IMR-90 (cell line): ENCODE results near the gene LAMC2. TPM values are rescaled to one million over a fixed set of nuclear protein-coding genes. Genes with fewer than 3 reads are reported as not detected.
A peak's percentile ranks its signal among the peaks of the same experiment; 100 is the strongest.

Source experiments
- ATAC-seq: fragments of 200-7000 bp; cut with Tn5 transposase; 2 replicates; pipeline ENCODE4 v1.9.1; 2020; ENCODE audit warnings: low read depth, mild to moderate bottlenecking, moderate library complexity
- BruUV-seq: library from RNA; stranded (reverse); fragments of 400-500 nt; replicated peaks from 2 replicates; lab custom pipeline; 2021; lab: Mats Ljungman, UMichigan
- CTCF ChIA-PET: fragments of 300-600 bp; formaldehyde crosslinking; extraction: SDS; loops from one replicate; lab custom pipeline; 2021; ENCODE audit warnings: antibody characterized with exemption; lab: Yijun Ruan, JAX
- POLR2A ChIA-PET: fragments of 300-600 bp; sonication (Branson Sonifier 250); formaldehyde crosslinking; loops from one replicate; lab custom pipeline; 2022; ENCODE audit warnings: antibody characterized with exemption; ENCODE audit not compliant: unreplicated experiment; lab: Charles Lee
- DNase-seq: peaks from one replicate; pipeline ENCODE4 v3.0.0; 2013
- H2AFZ ChIP-seq: replicated peaks from 2 replicates; pipeline ENCODE3; 2013; ENCODE audit warnings: low read length, mild to moderate bottlenecking; ENCODE audit not compliant: poor library complexity
- H2AK5ac ChIP-seq: 2 replicates; pipeline ENCODE4 v1.6.1; 2013; ENCODE audit warnings: low read depth, low read length, inconsistent platforms
- H2AK9ac ChIP-seq: replicated peaks from 2 replicates; pipeline ENCODE3; 2013; ENCODE audit warnings: mild to moderate bottlenecking, low read depth, low read length, moderate library complexity; ENCODE audit not compliant: poor library complexity
- H2BK120ac ChIP-seq: 2 replicates; pipeline ENCODE4 v1.6.1; 2013; ENCODE audit warnings: low read depth, low read length, inconsistent platforms
- H2BK15ac ChIP-seq: 3 replicates; pipeline ENCODE4 v1.6.1; 2013; ENCODE audit warnings: low read depth, low read length, inconsistent platforms
- H2BK20ac ChIP-seq: 2 replicates; pipeline ENCODE4 v1.6.1; 2013; ENCODE audit warnings: low read depth, mild to moderate bottlenecking, inconsistent platforms, low read length, moderate library complexity
- H2BK5ac ChIP-seq: 2 replicates; pipeline ENCODE4 v1.6.1; 2013; ENCODE audit warnings: mild to moderate bottlenecking, low read depth, low read length, inconsistent platforms; ENCODE audit not compliant: poor library complexity, severe bottlenecking
- H3K14ac ChIP-seq: replicated peaks from 2 replicates; pipeline ENCODE4 v1.6.1; 2013; ENCODE audit warnings: low read depth, low read length, inconsistent platforms
- H3K18ac ChIP-seq: 2 replicates; pipeline ENCODE4 v1.6.1; 2013; ENCODE audit warnings: low read depth, low read length, control low read depth
- H3K23ac ChIP-seq: 2 replicates; pipeline ENCODE4 v1.6.1; 2013; ENCODE audit warnings: low read depth, low read length, inconsistent platforms
- H3K27ac ChIP-seq: 2 replicates; pipeline ENCODE4 v1.5.1; 2013; ENCODE audit warnings: mild to moderate bottlenecking, control low read depth, low read length; ENCODE audit not compliant: insufficient read depth
- H3K27me3 ChIP-seq: 2 replicates; pipeline ENCODE4 v1.6.1; 2013; ENCODE audit warnings: low read length; ENCODE audit not compliant: control insufficient read depth, insufficient read depth
- H3K36me3 ChIP-seq: 2 replicates; pipeline ENCODE4 v1.6.1; 2013; ENCODE audit warnings: low read length, mixed read lengths; ENCODE audit not compliant: control insufficient read depth, insufficient read depth
- H3K4ac ChIP-seq: 2 replicates; pipeline ENCODE4 v1.6.1; 2013; ENCODE audit warnings: low read depth, low read length, inconsistent platforms
- H3K4me1 ChIP-seq: 2 replicates; pipeline ENCODE4 v1.6.1; 2013; ENCODE audit warnings: low read length, mixed read lengths; ENCODE audit not compliant: control insufficient read depth, insufficient read depth
- H3K4me2 ChIP-seq: 2 replicates; pipeline ENCODE4 v1.6.1; 2013; ENCODE audit warnings: low read depth, mild to moderate bottlenecking, control low read depth, low read length, moderate library complexity
- H3K4me3 ChIP-seq: 2 replicates; pipeline ENCODE4 v1.5.1; 2013; ENCODE audit warnings: low read depth, mild to moderate bottlenecking, control low read depth, low read length, moderate library complexity; ENCODE audit not compliant: insufficient read depth
- H3K56ac ChIP-seq: 2 replicates; pipeline ENCODE4 v1.6.1; 2013; ENCODE audit warnings: low read length, inconsistent platforms; ENCODE audit not compliant: insufficient read depth; ENCODE audit errors: extremely low read depth
- H3K79me1 ChIP-seq, 2 experiments: 2 replicates each; pipeline ENCODE4 v1.6.1; 2013; ENCODE audit warnings: low read length in 2 of 2, inconsistent platforms in 1 of 2, low read depth in 1 of 2
- H3K9ac ChIP-seq: 2 replicates; pipeline ENCODE4 v1.6.1; 2013; ENCODE audit warnings: low read depth, low read length, control low read depth
- H3K9me1 ChIP-seq: 2 replicates; pipeline ENCODE4 v1.6.1; 2013; ENCODE audit warnings: low read length, inconsistent platforms; ENCODE audit not compliant: insufficient read depth
- H3K9me3 ChIP-seq: 2 replicates; pipeline ENCODE4 v1.6.1; 2013; ENCODE audit warnings: low read length; ENCODE audit not compliant: control insufficient read depth, insufficient read depth
- H4K20me1 ChIP-seq: 2 replicates; pipeline ENCODE4 v1.6.1; 2013; ENCODE audit warnings: low read length, inconsistent platforms; ENCODE audit not compliant: insufficient read depth
- H4K5ac ChIP-seq: 2 replicates; pipeline ENCODE4 v1.6.1; 2013; ENCODE audit warnings: mild to moderate bottlenecking, low read depth, low read length, control low read depth
- H4K8ac ChIP-seq, 2 experiments: 2 replicates each; pipeline ENCODE4 v1.6.1; 2013; ENCODE audit warnings: low read depth in 2 of 2, low read length in 2 of 2, control low read depth in 1 of 2, inconsistent platforms in 1 of 2
- H4K91ac ChIP-seq: 2 replicates; pipeline ENCODE4 v1.6.1; 2013; ENCODE audit warnings: low read depth, low read length, inconsistent platforms; ENCODE audit not compliant: insufficient read depth
- CEBPB ChIP-seq: IDR thresholded peaks from 2 replicates; pipeline ENCODE4 v1.6.1; 2012; ENCODE audit warnings: low read depth, low read length, improper control_type of control experiment
- CHD1 ChIP-seq: IDR thresholded peaks from 2 replicates; pipeline ENCODE4 v1.6.1; 2012; ENCODE audit warnings: low read depth, low read length, improper control_type of control experiment
- FOS ChIP-seq: fragments of 150-350 bp; IDR thresholded peaks from 2 replicates; pipeline ENCODE4 v1.6.1; 2016; ENCODE audit warnings: low read depth, low read length
- MAFK ChIP-seq: IDR thresholded peaks from 2 replicates; pipeline ENCODE4 v1.6.1; 2012; ENCODE audit warnings: low read depth, low read length, improper control_type of control experiment
- MXI1 ChIP-seq: IDR thresholded peaks from 2 replicates; pipeline ENCODE4 v1.6.1; 2012; ENCODE audit warnings: low read depth, mild to moderate bottlenecking, low read length, moderate library complexity, borderline replicate concordance
- RCOR1 ChIP-seq: IDR thresholded peaks from 2 replicates; pipeline ENCODE4 v1.6.1; 2012; ENCODE audit warnings: mild to moderate bottlenecking, low read length, improper control_type of control experiment; ENCODE audit not compliant: insufficient replicate concordance
- RFX5 ChIP-seq: IDR thresholded peaks from 2 replicates; pipeline ENCODE4 v1.8.0; 2012; ENCODE audit warnings: low read depth, mild to moderate bottlenecking, low read length, moderate library complexity
- SMC3 ChIP-seq: fragments of 150-350 bp; IDR thresholded peaks from 2 replicates; pipeline ENCODE4 v1.6.1; 2016; ENCODE audit warnings: low read depth, mild to moderate bottlenecking, antibody characterized with exemption, low read length, moderate library complexity
- dilution Hi-C: fragments of 300-500 bp; cut with HindIII; formaldehyde crosslinking; loops from one replicate; pipeline ENCODE4 v1.14.3; 2018; ENCODE audit warnings: low sequenced_read_pairs; ENCODE audit not compliant: unreplicated experiment
- in situ Hi-C: fragments of 300-500 bp; cut with MboI; formaldehyde crosslinking; loops from 3 replicates; pipeline ENCODE4 v1.14.3; 2019; ENCODE audit warnings: low sequenced_read_pairs, inconsistent platforms, mixed read lengths
- intact Hi-C: fragments of 100-400 bp; cut with micrococcal nuclease; formaldehyde crosslinking; loops from 2 replicates; pipeline ENCODE4 v1.10.0; 2022
- polyA plus RNA-seq, 3 experiments: library from polyadenylated mRNA; depleted of rRNA; stranded (reverse); fragments of >200 nt; gene quantifications; 2 replicates each; pipeline ENCODE4 v1.2.3, GENCODE V29; 2012; ENCODE audit warnings: low replicate concordance in 1 of 3
- total RNA-seq: library from RNA; depleted of rRNA; stranded (reverse); fragments of >200 nt; gene quantifications from 2 replicates; pipeline ENCODE4 v1.2.3, GENCODE V29; 2012
- TF ChIP-seq, protein P1 (sequence below): conservative IDR thresholded peaks from 2 replicates; pipeline ENCODE4 v1.5.1; 2012; ENCODE audit warnings: mild to moderate bottlenecking, low read depth, low read length, improper control_type of control experiment

LAMC2 gene
- total and polyA plus RNA-seq, 2 of the 4 experiments (the other 2 are of a cell fraction), result 2.3 to 2.8 TPM

DNA sequence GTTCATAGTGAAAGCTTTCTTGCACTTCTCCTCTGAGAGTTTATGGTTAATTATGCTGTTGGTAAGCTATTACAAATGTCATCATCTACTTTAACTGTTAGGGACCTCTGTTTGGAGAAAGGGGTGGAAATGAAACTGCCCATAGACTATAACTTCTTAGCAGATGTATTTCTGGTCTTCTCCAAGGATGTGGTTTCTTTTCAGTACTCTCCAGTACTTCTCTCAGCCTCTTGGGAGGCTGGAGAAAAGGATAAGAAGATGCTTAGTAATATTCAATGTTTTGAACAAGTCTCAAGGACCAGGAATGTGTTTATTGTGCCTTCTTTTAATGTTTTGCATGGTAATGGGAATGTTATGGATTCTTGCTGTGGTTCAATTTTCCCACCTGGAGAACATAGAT lies 60.4 kb downstream of the LAMC2 start:
- no TSS peak for BruUV-seq
- intact Hi-C loops (no loop called here), dilution Hi-C loops (no loop called here), in situ Hi-C loops (loop anchor here (25.0 kb wide), 1 partner anchor 284 kb away; the partner anchor contains the start of gene SHCBP1L)
- POLR2A ChIA-PET, result no interaction called here
- no peak overlapping the region for H2BK120ac ChIP-seq
- H2AK5ac ChIP-seq, result no peak overlapping the region
- H3K9me1 ChIP-seq, result no peaks in the 10 kb centered on the region
- H3K9ac ChIP-seq, result no peak overlapping the region
- H3K27ac ChIP-seq, result no peak overlapping the region
- no peak overlapping the region for H2BK5ac ChIP-seq
- no peak overlapping the region for H4K8ac ChIP-seq
- H3K4me1 ChIP-seq, result no peaks in the 10 kb centered on the region
- H4K5ac ChIP-seq, result no peak overlapping the region
- H3K14ac ChIP-seq, result no peak overlapping the region; the same call in 1 of the 2 replicates
- no peak overlapping the region for H2AK9ac ChIP-seq
- H3K56ac ChIP-seq, result no peak overlapping the region
- no peak overlapping the region for H4K91ac ChIP-seq
- H3K9me3 ChIP-seq, result peaks cover 3% of the 10 kb centered on the region; the same call in 1 of the 2 replicates
- CTCF ChIA-PET, result interaction anchor here (1.1 to 2.6 kb wide), 2 partner anchors 12 to 284 kb away, joined by 3 to 10 read pairs; no protein-coding TSS in a partner anchor
- H4K20me1 ChIP-seq, result no peaks in the 10 kb centered on the region
- H3K79me1 ChIP-seq, result no peaks in the 10 kb centered on the region
- H2AFZ ChIP-seq, result no peak overlapping the region
- ATAC-seq (0 out of 2 replicates have a peak, but pooled peaks have one; percentile 11), DNase-seq (no peak)
- no peaks in the 10 kb centered on the region for H3K27me3 ChIP-seq
- H3K23ac ChIP-seq, result no peak overlapping the region
- no peak overlapping the region for H3K4me3 ChIP-seq
- H3K4ac ChIP-seq, result peak overlapping the region; percentile 3; the same call in 1 of the 2 replicates
- no peak overlapping the region for H3K4me2 ChIP-seq
- H3K18ac ChIP-seq, result no peak overlapping the region
- H2BK15ac ChIP-seq, result no peak overlapping the region
- H2BK20ac ChIP-seq, result no peak overlapping the region
- TF ChIP-seq FOS (no peak), CEBPB (no peak), RFX5 (no peak), RCOR1 (no peak), MAFK (no peak), CHD1 (no peak), MXI1 (no peak), SMC3 (no peak)
- TF ChIP-seq, protein P1, sequence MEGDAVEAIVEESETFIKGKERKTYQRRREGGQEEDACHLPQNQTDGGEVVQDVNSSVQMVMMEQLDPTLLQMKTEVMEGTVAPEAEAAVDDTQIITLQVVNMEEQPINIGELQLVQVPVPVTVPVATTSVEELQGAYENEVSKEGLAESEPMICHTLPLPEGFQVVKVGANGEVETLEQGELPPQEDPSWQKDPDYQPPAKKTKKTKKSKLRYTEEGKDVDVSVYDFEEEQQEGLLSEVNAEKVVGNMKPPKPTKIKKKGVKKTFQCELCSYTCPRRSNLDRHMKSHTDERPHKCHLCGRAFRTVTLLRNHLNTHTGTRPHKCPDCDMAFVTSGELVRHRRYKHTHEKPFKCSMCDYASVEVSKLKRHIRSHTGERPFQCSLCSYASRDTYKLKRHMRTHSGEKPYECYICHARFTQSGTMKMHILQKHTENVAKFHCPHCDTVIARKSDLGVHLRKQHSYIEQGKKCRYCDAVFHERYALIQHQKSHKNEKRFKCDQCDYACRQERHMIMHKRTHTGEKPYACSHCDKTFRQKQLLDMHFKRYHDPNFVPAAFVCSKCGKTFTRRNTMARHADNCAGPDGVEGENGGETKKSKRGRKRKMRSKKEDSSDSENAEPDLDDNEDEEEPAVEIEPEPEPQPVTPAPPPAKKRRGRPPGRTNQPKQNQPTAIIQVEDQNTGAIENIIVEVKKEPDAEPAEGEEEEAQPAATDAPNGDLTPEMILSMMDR, result no peak
- H3K36me3 ChIP-seq, result no peaks in the 10 kb centered on the region
